Thymus (tissue), 11 donors: ENCODE data around the gene LRRC74B. TPM values are rescaled to one million over a fixed set of nuclear protein-coding genes. Genes with fewer than 3 reads are reported as not detected.
A peak's percentile ranks its signal among the peaks of the same experiment; 100 is the strongest.
"Not testable (repeated sequence)": the region's sequence is repeated elsewhere in the genome, so short reads cannot be mapped to it uniquely, and the experiment has no call there.

Experiments used
- DNase-seq, 9 donors: peaks; one replicate each; pipeline ENCODE4 v3.0.0-alpha.2; 2013; ENCODE audit warnings: low spot score in 9 of 9, low read depth in 6 of 9, missing footprints in 1 of 9
- H3K27ac ChIP-seq, 2 donors: one replicate each; pipeline ENCODE4 v1.5.1; 2013; ENCODE audit warnings: control low read depth in 1 of 2, low read depth in 1 of 2, low read length in 1 of 2, mild to moderate bottlenecking in 1 of 2, moderate library complexity in 1 of 2
- H3K27me3 ChIP-seq, 2 donors: one replicate each; pipeline ENCODE4 v1.5.1; 2013; ENCODE audit warnings: low read length in 1 of 2; ENCODE audit not compliant: control insufficient read depth in 2 of 2, insufficient read depth in 1 of 2
- H3K36me3 ChIP-seq, 2 donors: one replicate each; pipeline ENCODE4 v1.5.1; 2013; ENCODE audit warnings: low read length in 1 of 2, mild to moderate bottlenecking in 1 of 2, moderate library complexity in 1 of 2; ENCODE audit not compliant: control insufficient read depth in 2 of 2, insufficient read depth in 2 of 2
- H3K4me1 ChIP-seq, 2 donors: one replicate each; pipeline ENCODE4 v1.5.1; 2013; ENCODE audit warnings: low read length in 2 of 2; ENCODE audit not compliant: control insufficient read depth in 2 of 2, insufficient read depth in 2 of 2
- H3K4me3 ChIP-seq, 2 donors: one replicate each; pipeline ENCODE4 v1.5.1; 2013; ENCODE audit warnings: low read length in 2 of 2, control low read depth in 1 of 2, mild to moderate bottlenecking in 1 of 2
- H3K9me3 ChIP-seq, 2 donors: one replicate each; pipeline ENCODE4 v1.5.1; 2013; ENCODE audit warnings: low read length in 1 of 2, mild to moderate bottlenecking in 1 of 2; ENCODE audit not compliant: control insufficient read depth in 2 of 2, insufficient read depth in 1 of 2
- WGBS: extraction: QIAGEN DNeasy Blood & Tissue Kit; methylation state at CpG from one replicate; pipeline ENCODE4 v1.1.7; 2013; 5-methylcytosine and 5-hydroxymethylcytosine counted together
- polyA plus RNA-seq: library from polyadenylated mRNA; stranded (reverse); fragments of 200-250 nt; gene quantifications from one replicate; pipeline ENCODE4 v1.2.3, GENCODE V29; 2013
- total RNA-seq: library from RNA; stranded (reverse); fragments of 120-200 nt; gene quantifications from one replicate; pipeline ENCODE4 v1.2.4, GENCODE V29; 2013
- donor health status: healthy.

LRRC74B gene
- total and polyA plus RNA-seq, 2 donors = 0.16 TPM; not detected in 1

DNA sequence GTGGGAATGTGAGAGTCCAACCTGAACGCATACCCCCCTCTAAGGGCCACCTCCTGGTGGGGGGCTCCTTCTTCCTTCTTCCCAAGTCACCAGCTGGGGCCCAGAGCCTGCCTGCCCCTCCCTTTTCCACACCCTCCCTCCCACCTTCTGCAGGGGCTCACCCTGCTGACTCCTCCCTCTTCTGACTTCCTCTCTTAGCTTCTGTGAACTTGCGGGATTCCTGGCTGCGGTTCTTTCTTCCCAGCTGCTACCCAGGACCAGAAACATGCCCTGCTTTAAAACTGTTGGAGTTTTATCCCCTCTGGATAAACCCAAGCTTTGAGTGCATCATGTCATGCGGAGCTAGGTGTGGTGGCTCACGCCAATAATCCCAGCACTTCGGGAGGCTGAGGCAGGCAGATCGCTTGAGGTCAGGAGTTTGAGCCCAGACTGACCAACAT lies 10.2 kb downstream of the LRRC74B start:
- Histone ChIP-seq H3K9me3 (no peaks in the 10 kb centered on the region), H3K4me3 (no peak overlapping the region), H3K4me1 (peaks cover 3 to 24% of the 10 kb centered on the region in 2 donors), H3K27me3 (peaks cover 0 to 5% of the 10 kb centered on the region in 2 donors), H3K36me3 (no peaks in the 10 kb centered on the region), H3K27ac (no peak overlapping the region)
- peak in 2 of 9 donors; percentile 30 to 48 for DNase-seq
- 35% methylated on average over 7 of the region's 7 CpGs for WGBS

DNA sequence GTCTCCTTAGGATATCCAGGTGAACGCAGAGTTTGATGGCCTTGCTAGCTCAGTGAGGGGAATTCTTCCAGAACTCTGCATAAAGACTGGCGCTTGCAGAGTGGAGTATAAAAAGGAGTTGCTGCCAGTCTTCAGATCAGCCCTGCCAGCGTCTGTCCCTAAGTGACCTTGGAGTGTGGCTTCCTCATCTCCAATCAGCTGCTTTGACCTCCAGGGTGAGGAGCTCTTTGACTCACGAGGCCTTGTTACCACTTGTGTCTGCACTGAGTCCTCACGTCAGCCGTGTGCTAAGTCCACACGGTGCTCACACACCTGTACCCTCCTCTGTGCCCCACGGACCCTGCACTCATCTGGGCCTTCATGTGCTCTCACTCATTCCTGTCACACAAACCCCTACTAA lies 14.6 kb downstream of the LRRC74B start:
- not testable (repeated sequence) for DNase-seq, H3K27ac ChIP-seq, H3K4me3 ChIP-seq, H3K27me3 ChIP-seq, H3K36me3 ChIP-seq, H3K4me1 ChIP-seq, H3K9me3 ChIP-seq
- WGBS = 94% methylated on average over 7 of the region's 8 CpGs

DNA sequence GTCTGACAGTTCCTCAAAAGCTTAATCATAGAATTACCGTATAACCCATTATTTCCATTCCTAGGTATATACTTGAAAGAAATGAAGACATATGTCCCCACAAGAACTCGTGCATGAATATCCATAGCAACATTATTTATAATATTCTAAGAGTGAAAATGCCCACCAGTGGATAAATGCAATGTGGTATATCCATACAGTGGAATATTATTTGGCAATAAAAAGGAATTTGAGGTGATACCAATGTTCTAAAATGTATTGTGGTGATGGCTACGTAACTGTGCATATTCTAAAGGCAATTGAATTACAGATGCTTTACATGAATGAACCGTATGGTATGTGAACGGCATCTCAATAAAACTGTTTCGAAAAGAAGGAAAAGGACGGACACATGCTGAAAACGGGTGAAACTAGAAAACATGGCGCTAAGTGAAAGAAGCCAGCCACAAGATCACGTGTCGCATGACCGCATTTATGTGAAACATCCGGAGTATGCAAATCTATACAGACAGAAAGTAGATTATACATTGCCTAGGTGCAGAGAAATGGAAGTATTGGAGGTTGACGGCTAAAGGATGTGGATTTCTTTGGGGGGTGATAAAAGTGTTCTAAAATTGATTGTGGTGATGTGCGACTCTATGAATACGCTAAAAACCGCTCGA lies 16.0 kb downstream of the LRRC74B start:
- not testable (repeated sequence) for H3K36me3 ChIP-seq, H3K4me1 ChIP-seq, H3K27ac ChIP-seq, H3K27me3 ChIP-seq, H3K4me3 ChIP-seq, DNase-seq, H3K9me3 ChIP-seq
- WGBS = 96% methylated on average over 18 of the region's 18 CpGs

DNA sequence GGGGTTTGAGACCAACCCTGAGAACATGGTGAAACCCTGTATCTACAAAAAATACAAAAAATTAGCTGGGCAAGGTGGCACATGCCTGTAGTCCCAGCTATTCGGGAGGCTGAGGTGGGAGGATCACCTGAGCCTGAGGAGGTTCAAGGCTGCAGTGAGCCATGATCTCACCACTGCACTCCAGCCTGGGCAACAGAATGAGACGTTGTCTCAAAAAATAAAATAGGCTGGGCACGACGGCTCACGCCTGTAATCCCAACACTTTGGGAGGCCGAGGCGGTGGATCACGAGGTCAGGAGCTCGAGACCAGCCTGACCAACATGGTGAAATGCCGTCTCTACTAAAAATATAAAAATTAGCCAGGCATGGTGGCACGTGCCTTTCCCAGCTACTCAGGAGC lies 18.7 kb downstream of the LRRC74B start:
- WGBS = 87% methylated on average over 11 of the region's 11 CpGs
- H3K27ac ChIP-seq, H3K4me1 ChIP-seq, H3K4me3 ChIP-seq, H3K27me3 ChIP-seq, H3K36me3 ChIP-seq, DNase-seq, H3K9me3 ChIP-seq: not testable (repeated sequence)

DNA sequence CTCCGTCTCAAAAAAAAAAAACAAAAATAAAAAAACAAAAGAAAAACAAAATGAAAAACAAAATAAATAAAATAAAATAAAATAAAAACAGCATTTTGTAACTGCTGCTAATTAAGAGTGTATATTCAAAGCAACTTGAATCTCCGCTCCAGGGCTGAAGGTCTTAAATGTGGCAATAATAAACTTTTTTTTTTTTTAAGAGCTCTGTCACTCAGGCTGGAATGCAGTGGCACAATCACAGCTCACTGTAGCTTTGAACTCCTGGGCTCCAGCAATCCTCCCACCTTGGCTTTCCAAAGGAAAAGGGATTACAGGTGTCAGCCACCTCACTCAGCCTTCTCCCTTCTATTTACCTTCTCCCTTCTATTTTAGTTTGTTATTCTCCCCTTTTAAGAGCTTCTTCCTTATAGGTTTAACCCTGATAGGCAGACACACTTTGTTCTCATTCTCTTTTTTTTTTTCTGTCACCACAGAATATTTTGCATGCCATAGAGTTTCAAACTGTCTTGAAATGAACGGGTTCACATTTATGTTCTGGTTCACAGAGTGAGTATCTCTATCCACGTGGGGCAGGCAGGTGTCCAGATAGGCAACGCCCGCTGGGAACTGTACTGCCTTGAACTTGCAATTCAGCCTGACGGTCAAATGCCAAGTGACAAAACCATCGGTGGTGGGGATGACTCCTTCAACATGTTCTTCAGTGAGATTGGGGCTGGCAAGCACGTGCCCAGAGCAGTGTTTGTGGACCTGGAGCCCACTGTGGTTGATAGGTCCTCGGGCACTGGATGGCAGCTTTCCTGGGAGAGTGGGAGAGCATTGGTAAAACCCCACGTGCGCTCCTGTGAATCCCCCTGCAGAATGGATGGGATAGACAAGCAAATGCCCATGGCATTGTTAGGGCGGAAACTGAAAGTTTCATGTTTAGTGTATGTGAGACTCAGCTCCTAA lies 19.4 kb downstream of the LRRC74B start:
- Histone ChIP-seq H3K27me3 (peaks cover 0 to 2% of the 10 kb centered on the region in 2 donors), H3K27ac (no peak overlapping the region), H3K9me3 (no peaks in the 10 kb centered on the region), H3K4me1 (no peaks in the 10 kb centered on the region), H3K4me3 (no peak overlapping the region), H3K36me3 (no peaks in the 10 kb centered on the region)
- no peak for DNase-seq
- WGBS = 78% methylated on average over 13 of the region's 13 CpGs

DNA sequence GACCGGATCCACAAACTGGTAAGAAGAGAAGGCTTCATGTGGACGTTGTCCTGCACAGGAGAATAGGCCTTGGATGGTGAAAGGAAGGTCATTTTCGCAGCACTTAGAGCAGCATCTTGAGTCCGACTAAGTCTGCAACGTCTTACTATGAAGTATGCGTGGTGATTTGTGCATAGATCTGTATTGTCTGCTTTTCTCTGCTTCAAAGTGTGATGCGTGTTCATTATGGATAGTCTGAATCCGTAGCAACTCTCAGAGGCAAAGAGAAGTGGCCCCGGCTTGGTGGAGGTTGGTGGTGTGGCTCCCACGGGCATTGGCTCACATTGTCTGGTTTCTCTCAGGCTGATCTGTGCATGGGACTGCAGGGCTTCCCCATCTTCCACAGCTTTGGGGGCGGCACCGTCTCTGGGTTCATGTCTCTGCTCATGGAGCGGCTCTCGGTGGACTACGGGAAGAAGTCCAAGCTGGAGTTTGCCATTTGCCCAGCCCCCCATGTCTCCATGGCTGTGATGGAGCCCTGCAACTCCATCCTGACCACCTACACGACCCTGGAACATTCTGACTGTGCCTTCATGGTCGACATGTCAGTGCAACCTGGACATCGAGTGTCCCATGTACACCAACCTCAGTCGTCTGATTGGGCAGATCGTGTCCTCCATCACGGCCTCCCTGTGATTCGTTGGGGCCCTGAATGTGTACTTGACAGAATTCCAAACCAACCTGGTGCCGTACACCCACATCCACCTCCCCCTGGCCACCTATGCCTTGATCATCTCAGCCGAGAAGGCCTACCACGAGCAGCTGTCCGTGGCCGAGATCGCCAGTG lies 21.5 kb downstream of the LRRC74B start:
- H3K27ac ChIP-seq = no peak overlapping the region
- WGBS = 96% methylated on average over 28 of the region's 28 CpGs

DNA sequence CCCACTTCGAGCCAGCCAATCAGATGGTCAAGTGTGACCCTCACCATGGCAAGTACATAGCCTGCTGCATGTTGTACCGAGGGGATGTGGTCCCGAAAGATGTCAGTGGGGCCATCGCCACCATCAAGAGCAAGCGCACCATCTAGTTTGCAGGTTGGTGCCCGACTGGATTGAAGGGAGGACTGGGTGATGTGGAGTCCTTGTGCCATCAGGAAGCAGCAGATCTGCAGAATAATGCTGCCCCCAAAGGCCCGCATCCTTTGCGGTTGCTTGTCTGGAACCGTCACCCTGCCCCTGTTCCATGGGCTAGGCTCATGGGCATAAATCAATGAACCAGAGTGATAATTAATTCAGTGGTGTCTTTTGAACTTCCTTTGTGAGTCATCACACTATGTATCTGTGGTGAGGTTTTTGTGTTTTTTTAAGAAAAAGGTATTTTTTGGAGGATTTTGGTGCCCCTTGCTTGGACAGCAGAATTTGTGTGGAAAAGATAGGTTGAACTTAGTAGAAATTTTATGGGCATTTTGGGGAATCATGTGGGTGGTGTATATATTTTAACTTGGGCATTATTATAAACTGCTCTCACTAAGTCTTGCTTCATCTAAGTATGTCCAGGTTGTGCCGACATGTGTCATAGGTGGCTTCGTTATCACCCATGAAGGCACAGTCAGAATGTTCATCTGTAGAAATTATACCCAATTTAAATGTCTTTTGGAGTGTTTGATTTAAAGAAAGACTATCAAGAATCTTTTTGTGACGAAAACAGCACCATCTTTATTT lies 22.3 kb downstream of the LRRC74B start:
- 94% methylated on average over 12 of the region's 12 CpGs for WGBS

More for the DNA sequence above, 21.5 kb downstream of the LRRC74B start:
- no peak for DNase-seq
- H3K27me3 ChIP-seq = peaks cover 0 to 2% of the 10 kb centered on the region in 2 donors
- H3K36me3 ChIP-seq = no peaks in the 10 kb centered on the region
- no peaks in the 10 kb centered on the region for H3K4me1 ChIP-seq
- no peak overlapping the region for H3K4me3 ChIP-seq
- no peaks in the 10 kb centered on the region for H3K9me3 ChIP-seq

DNA sequence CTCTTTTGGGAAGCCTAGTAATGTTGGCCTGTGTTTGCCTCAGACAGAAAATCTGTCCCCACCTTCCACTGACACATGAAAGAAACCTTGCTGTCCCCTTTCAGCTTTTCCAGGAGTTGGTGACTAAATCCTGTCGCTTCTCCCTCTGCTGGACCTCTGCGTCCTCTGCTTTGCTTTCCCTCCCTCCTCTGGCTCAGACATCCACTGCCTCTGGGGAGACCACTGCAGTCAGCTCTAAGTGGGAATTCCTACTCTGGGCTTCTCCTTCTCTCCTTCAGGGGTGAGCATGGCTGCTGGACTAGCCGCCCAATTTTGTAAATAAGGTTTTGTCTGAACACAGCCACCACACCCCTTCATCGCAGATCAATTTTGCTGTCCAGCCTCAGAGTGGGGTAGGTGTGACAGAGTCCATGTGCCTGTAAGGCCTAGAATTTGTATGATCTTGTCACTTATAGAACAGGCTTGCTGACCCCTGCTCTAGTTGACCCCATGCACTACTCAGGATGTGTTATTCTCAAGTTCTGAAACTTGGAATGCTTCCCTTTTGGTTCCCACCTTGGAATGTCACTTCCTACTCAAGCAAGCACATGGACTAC lies 23.0 kb downstream of the LRRC74B start:
- WGBS = 95% methylated on average over 4 of the region's 4 CpGs

More for the DNA sequence above, 22.3 kb downstream of the LRRC74B start:
- no peaks in the 10 kb centered on the region for H3K4me1 ChIP-seq
- no peak overlapping the region for H3K4me3 ChIP-seq
- H3K9me3 ChIP-seq = no peaks in the 10 kb centered on the region
- DNase-seq = no peak
- no peak overlapping the region for H3K27ac ChIP-seq
- H3K36me3 ChIP-seq = no peaks in the 10 kb centered on the region
- H3K27me3 ChIP-seq = peaks cover 0 to 2% of the 10 kb centered on the region in 2 donors

More for the DNA sequence above, 23.0 kb downstream of the LRRC74B start:
- no peak overlapping the region for H3K4me3 ChIP-seq
- no peaks in the 10 kb centered on the region for H3K9me3 ChIP-seq
- H3K27me3 ChIP-seq = peaks cover 0 to 2% of the 10 kb centered on the region in 2 donors
- H3K36me3 ChIP-seq = no peaks in the 10 kb centered on the region
- no peaks in the 10 kb centered on the region for H3K4me1 ChIP-seq
- no peak overlapping the region for H3K27ac ChIP-seq
- DNase-seq = no peak
